T1000 (cell line): ENCODE data around the gene NOS1.

Source experiments
- DNase-seq: peaks from one replicate; lab custom pipeline; 2025; ENCODE audit warnings: mixed read lengths; lab: John Stamatoyannopoulos, UW

Gene NOS1

DNA sequence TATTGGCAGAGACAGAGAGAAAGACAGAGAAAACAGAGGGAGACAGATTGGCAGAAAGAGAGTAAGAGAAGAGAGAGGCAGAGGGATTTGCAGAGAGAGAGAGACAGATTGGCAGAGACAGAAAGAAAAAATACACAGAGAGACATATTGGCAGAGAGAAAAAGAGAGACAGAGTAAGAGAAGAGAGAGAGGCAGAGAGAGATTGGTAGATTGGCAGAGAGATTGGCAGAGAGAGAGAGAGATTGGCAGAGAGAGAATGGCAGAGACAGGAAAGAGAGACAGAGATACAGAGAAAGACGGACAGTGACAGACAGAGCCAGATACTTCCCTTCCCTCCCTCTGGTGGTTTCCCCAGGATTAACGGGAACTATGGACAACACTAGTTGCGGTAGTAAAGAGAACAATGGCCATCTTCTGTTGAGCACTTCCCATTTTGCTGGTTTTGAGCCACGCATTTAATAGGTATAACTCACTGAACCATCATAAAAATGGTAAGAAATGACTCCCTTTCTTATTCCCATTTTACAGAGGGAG, 2.6 kb upstream of the NOS1 start:
- no peak for DNase-seq

DNA sequence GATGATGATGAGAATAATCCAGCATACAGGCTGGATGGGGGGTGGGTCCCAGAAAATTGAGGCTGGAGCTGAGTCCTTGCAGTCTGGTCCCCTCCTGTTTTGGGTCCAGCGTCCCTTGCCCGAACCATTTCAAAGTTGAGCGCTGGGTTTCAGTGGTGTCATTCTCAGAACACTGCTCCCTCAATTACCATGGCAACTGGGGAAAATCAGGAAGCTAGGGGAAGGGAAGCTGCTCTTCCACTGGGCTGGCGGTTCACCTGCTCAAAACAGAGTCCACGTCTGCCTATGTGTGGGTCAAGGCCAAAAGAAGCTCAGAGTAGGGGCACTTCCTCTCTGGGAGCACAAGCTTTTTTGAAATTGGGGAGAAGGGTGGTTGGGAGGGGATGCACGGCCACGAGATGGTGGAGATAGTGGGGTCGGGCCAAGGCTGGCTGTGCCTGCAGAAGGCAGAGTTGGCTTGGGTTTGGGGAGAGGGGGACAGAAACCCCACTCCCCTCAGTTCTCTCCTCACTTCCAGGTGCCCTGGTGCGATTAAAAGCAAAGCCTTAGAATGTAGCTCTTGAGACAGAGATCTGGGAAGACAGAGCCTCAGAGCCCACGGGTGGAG, 1.7 kb upstream of the NOS1 start:
- no peak for DNase-seq

- DNase-seq, result no peak
Observed at GRCh38 chr12:117362391-117362790, 965 bp upstream of the NOS1 start.

GRCh38 chr12:117361905-117362304, 479 bp upstream of the NOS1 start:
- DNase-seq, result no peak

GRCh38 chr12:117360551-117361346, 677 bp downstream of the NOS1 start:
- DNase-seq, result no peak

- no peak for DNase-seq
Observed at GRCh38 chr12:117360222-117360550, 1.2 kb downstream of the NOS1 start.

- DNase-seq, result no peak
Observed at GRCh38 chr12:117359029-117359845, 2.2 kb downstream of the NOS1 start.

DNA sequence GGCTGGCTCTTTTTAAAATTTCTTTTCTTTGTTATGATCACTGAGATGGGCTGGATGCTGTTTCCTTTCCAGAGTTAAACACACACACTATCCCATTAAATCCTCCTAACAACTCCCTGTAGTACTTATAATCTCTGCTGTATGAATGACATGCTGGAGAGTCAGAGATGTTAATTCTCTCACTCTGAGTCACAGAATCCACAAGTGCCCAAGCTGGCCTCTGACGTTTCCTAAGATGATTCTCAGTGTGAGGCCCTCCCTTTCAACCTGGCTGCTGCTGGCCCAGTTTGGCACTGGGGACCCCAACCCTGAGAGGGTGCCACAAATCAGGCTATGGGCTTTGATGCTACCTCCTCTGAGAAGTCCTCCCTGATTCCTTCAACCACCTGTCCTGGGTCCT, 5.4 kb downstream of the NOS1 start:
- DNase-seq, result no peak

DNA sequence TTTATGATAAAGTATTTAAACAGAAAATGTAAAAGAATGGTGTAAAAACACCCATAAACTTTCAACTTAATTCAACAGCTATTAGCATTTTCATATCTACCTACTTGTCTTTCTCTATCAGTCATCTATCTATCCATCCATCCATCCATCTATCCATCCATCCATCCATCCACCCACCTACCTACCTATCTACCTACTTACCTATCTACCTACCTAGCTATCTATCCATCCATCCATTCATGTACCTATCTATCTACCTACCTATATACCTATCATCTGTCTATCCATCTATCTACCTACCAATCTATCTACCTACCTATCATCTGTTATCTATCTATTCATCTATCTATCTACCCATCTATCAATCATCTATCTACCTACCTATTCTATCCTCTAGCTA, 8.5 kb downstream of the NOS1 start:
- no peak for DNase-seq

DNA sequence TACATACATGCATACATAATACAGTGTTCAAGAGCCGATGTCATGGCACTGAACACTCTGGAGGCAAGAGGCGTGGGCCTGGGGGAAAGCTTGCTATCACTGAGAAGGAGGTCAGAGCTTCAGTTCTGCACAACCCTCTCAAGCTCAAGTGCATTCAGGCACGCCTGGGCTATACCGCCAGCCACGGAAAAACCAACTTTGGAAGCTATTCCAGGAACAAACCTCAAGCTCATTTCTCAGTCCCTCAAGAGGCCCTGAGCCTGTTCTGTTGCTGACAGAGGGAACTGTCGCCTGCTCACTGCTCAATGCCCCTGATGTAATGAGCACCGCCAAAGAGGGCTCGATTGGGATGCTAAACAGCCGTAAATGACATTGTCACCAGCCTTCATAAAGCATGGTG, 9.2 kb downstream of the NOS1 start:
- no peak for DNase-seq

- DNase-seq, result no peak
Observed at GRCh38 chr12:117350140-117350539, 11.3 kb downstream of the NOS1 start.

DNA sequence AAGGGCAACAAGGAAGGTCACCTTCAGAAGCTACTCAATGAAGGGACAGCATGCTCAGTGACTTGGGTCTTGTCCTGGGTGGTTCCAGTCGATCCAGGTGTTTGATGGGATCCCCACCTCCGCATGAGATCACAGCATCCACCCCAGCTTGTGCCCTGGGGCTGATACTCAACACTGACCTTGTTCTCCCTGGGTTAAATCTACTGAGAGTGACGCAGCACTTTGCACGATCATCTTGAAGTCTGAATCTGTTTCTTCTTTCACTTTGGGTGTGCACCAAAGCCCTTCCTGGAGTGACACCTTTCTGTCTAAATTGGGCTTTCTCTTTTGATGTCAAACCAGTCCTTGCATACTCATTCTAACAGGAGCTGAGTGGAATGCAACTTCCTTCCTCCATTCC, 13.8 kb downstream of the NOS1 start:
- DNase-seq, result no peak

GRCh38 chr12:117344716-117345115, 16.7 kb downstream of the NOS1 start:
- no peak for DNase-seq

GRCh38 chr12:117343849-117344248, 17.6 kb downstream of the NOS1 start:
- no peak for DNase-seq

DNA sequence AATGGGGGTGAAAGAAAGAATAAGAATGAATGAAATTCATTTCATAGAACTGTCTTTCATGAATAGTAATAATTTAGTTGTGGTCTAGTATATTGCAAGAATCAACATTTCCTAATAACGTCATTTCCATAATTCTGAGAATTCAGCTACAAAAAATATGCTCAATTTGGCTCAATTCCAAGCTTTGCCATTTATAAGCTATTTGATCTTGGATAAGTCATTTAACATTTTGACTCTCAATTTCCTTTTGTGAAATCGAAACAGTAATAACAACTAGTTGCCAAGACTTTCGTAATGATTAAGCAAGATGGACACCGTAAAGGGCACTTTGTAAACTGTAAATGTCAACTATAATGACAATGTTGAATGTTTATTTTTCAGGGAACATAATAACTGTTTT, 18.1 kb downstream of the NOS1 start:
- no peak for DNase-seq

GRCh38 chr12:117342682-117343081, 18.7 kb downstream of the NOS1 start:
- DNase-seq, result no peak

DNA sequence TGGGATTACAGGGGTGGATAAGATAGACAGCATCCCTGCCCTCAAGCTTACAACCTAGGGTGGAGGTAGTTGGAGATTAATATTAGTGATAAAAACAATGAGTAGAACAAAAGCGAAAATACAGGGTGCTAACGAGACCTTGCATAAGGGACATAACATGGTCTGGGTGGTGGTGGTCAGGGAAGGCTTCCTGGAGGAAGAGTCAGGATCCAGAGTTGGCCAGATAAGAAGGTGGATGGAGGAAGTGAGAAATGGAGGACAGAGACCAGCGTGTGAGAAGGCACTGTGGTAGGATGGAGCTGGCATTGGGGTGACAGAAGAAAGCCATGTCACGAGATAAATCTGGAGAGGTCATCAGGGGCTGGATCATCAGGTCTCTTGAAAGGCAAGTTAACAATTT, 19.2 kb downstream of the NOS1 start:
- DNase-seq, result no peak

DNA sequence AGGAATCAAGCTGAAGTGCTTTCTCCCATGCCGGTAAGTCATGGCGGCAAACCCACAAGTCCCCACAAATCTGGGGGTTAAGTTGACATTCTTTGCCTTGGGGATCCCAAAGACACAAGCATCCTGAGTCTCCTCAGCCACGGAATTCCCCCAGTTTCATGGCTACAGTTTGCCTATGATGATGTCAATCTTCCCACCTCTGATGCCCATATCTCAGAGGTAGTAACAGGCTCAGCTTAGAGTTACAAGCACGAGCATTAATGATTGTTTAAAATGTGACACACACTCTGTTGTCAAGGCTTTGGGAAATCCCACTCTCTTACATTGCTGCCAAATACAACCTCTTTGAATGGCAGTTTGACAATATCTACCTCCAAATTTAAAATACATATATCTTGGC, 22.3 kb downstream of the NOS1 start:
- no peak for DNase-seq

GRCh38 chr12:117334855-117335587, 26.4 kb downstream of the NOS1 start:
- DNase-seq, result no peak

- DNase-seq, result no peak
Observed at GRCh38 chr12:117334051-117334450, 27.4 kb downstream of the NOS1 start.

DNA sequence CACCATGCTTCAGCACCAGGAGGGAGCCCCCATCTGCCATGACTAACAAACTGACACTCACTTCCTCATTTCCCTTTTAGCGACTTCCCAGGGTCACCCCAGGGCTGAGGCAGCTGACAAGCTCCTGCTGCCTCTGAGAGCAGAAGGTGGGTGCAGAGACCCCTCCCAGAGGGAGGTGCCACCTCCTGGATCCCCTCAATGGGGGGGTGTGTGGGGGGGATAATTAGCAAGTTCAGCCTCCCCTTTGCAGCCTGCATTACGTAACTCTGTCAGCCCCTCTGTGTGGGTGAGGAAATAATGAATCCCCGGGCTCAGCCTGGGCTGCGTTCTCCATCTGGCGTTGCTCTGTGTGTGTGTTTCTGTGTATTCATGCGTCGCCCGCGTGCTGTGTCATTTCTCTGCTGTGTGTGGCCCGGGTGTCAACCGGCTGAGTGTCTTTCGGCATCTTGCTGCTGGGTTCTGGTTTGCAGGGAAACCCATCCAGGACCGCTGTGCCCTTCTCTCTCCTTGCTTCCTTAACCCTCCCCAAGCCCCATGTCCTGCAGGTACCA, 28.0 kb downstream of the NOS1 start:
- DNase-seq, result no peak

GRCh38 chr12:117331691-117332090, 29.7 kb downstream of the NOS1 start:
- no peak for DNase-seq
